Karpas-422 (cell line): ENCODE results near the gene CHRNG. TPM values are rescaled to one million over a fixed set of nuclear protein-coding genes. Genes with fewer than 3 reads are reported as not detected.
"Not testable (repeated sequence)": the region's sequence is repeated elsewhere in the genome, so short reads cannot be mapped to it uniquely, and the experiment has no call there.

ENCODE experiments used
- DNase-seq: peaks from one replicate; pipeline ENCODE4 v3.0.0-alpha.2; 2015
- H2AFZ ChIP-seq: fragments of 200-600 bp; sonication (generic); 2 replicates; pipeline ENCODE4 v1.6.1; 2014; ENCODE audit warnings: antibody characterized with exemption, low read length, mixed read lengths
- H3K27ac ChIP-seq: fragments of 200-600 bp; sonication (generic); 2 replicates; pipeline ENCODE4 v1.5.1; 2014; ENCODE audit warnings: mild to moderate bottlenecking, low read length, moderate library complexity
- H3K27me3 ChIP-seq: fragments of 200-600 bp; sonication (generic); 2 replicates; pipeline ENCODE4 v1.6.1; 2014; ENCODE audit warnings: low read length, mixed read lengths
- H3K36me3 ChIP-seq: fragments of 200-600 bp; sonication (generic); 2 replicates; pipeline ENCODE4 v1.6.1; 2014; ENCODE audit warnings: low read length, mixed read lengths; ENCODE audit not compliant: insufficient read depth
- H3K4me1 ChIP-seq: fragments of 200-600 bp; sonication (generic); 2 replicates; pipeline ENCODE4 v1.6.1; 2014; ENCODE audit warnings: mild to moderate bottlenecking, low read length, mixed read lengths
- H3K4me2 ChIP-seq: fragments of 200-600 bp; sonication (generic); 2 replicates; pipeline ENCODE4 v1.6.1; 2014; ENCODE audit warnings: low read length, low read depth, mild to moderate bottlenecking; ENCODE audit not compliant: poor library complexity, severe bottlenecking
- H3K4me3 ChIP-seq: fragments of 200-600 bp; sonication (generic); 2 replicates; pipeline ENCODE4 v1.5.1; 2014; ENCODE audit warnings: mild to moderate bottlenecking, antibody characterized with exemption, low read length, mixed read lengths
- H3K79me2 ChIP-seq: fragments of 200-600 bp; sonication (generic); 2 replicates; pipeline ENCODE4 v1.6.1; 2014; ENCODE audit warnings: mild to moderate bottlenecking, low read length, mixed read lengths
- H3K9ac ChIP-seq: fragments of 200-600 bp; sonication (generic); 2 replicates; pipeline ENCODE4 v1.6.0; 2014; ENCODE audit warnings: low read length
- H3K9me2 ChIP-seq: fragments of 200-600 bp; sonication (generic), shearing (Covaris generic); replicated peaks from 2 replicates; pipeline ENCODE4 v1.6.0; 2014; ENCODE audit warnings: mild to moderate bottlenecking, low read length, moderate library complexity; ENCODE audit not compliant: insufficient read depth
- H3K9me3 ChIP-seq: fragments of 300-700, 200-600 bp; sonication (generic); 2 replicates; pipeline ENCODE4 v1.6.1; 2014; ENCODE audit warnings: low read length, mixed read lengths
- H4K20me1 ChIP-seq: fragments of 200-600 bp; sonication (generic); 2 replicates; pipeline ENCODE4 v1.6.1; 2014; ENCODE audit warnings: mild to moderate bottlenecking, antibody characterized with exemption, low read length, low read depth; ENCODE audit not compliant: insufficient read depth
- total RNA-seq: library from RNA; depleted of rRNA; stranded (reverse); fragments of >200 nt; shearing (Covaris generic); gene quantifications from 2 replicates; pipeline ENCODE4 v1.2.3, GENCODE V29; 2014; ENCODE audit warnings: low replicate concordance

Gene CHRNG
- total RNA-seq, 1 experiment from 2014 or later, result not detected

DNA sequence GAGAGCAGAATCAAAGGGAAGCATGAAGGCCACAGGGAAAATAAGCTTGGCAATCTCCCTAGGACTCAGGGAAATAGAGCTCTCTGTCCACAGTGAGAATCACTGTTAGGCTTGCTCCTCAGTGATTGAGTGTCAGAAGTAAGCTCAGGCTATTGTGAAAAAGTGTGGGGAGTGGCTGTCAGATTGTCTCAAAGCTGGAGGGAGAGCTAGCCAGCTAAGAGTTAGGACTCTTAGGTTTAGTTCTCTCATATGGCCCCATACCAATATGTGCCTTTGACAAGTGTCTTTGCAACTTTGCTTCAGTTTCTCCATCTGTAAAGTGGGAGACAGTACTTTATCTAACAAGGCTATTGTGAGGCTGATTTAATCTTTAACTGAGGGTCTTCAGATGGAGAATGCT, 28.2 kb downstream of the CHRNG start:
- no peak overlapping the region for H3K4me2 ChIP-seq
- H3K9me2 ChIP-seq, result no peaks in the 10 kb centered on the region
- peaks cover 40% of the 10 kb centered on the region for H3K36me3 ChIP-seq
- no peaks in the 10 kb centered on the region for H3K9me3 ChIP-seq
- H3K79me2 ChIP-seq, result peaks cover 1% of the 10 kb centered on the region; the same call in 1 of the 2 replicates
- H3K27ac ChIP-seq, result no peak overlapping the region
- no peak overlapping the region for H3K4me3 ChIP-seq
- no peak for DNase-seq
- H2AFZ ChIP-seq, result no peak overlapping the region
- H3K4me1 ChIP-seq, result peaks cover 5% of the 10 kb centered on the region
- 0 out of 2 replicates have a peak, but pooled peaks cover 4% of the 10 kb centered on the region for H4K20me1 ChIP-seq
- H3K27me3 ChIP-seq, result no peaks in the 10 kb centered on the region
- no peak overlapping the region for H3K9ac ChIP-seq

GRCh38 chr2:232568161-232568560, 28.7 kb downstream of the CHRNG start:
- Histone ChIP-seq H3K9me3 (no peaks in the 10 kb centered on the region), H3K4me2 (no peak overlapping the region), H3K27ac (no peak overlapping the region), H2AFZ (no peak overlapping the region), H3K27me3 (no peaks in the 10 kb centered on the region), H3K9ac (no peak overlapping the region), H3K36me3 (peaks cover 40% of the 10 kb centered on the region), H3K4me1 (peaks cover 5% of the 10 kb centered on the region), H3K4me3 (no peak overlapping the region), H3K9me2 (no peaks in the 10 kb centered on the region), H4K20me1 (0 out of 2 replicates have a peak, but pooled peaks cover under 1% of the 10 kb centered on the region), H3K79me2 (no peaks in the 10 kb centered on the region)
- DNase-seq, result no peak

GRCh38 chr2:232569541-232569940, 30.0 kb downstream of the CHRNG start:
- H3K36me3 ChIP-seq, result peaks cover 36% of the 10 kb centered on the region; the same call in 1 of the 2 replicates
- H2AFZ ChIP-seq, result no peak overlapping the region
- no peak overlapping the region for H3K4me2 ChIP-seq
- H3K79me2 ChIP-seq, result no peaks in the 10 kb centered on the region
- H3K4me1 ChIP-seq, result peaks cover 5% of the 10 kb centered on the region
- H3K9me2 ChIP-seq, result no peaks in the 10 kb centered on the region
- DNase-seq, result no peak
- H3K9ac ChIP-seq, result no peak overlapping the region
- no peaks in the 10 kb centered on the region for H3K27me3 ChIP-seq
- H3K27ac ChIP-seq, result no peak overlapping the region
- no peaks in the 10 kb centered on the region for H4K20me1 ChIP-seq
- no peaks in the 10 kb centered on the region for H3K9me3 ChIP-seq
- H3K4me3 ChIP-seq, result no peak overlapping the region

GRCh38 chr2:232570481-232570880, 31.0 kb downstream of the CHRNG start:
- H3K4me1 ChIP-seq, H4K20me1 ChIP-seq, H3K9ac ChIP-seq, DNase-seq, H2AFZ ChIP-seq, H3K79me2 ChIP-seq, H3K27ac ChIP-seq, H3K9me2 ChIP-seq, H3K4me2 ChIP-seq, H3K27me3 ChIP-seq, H3K9me3 ChIP-seq, H3K4me3 ChIP-seq: not testable (repeated sequence)
- peaks cover 40% of the 10 kb centered on the region; the same call in 1 of the 2 replicates for H3K36me3 ChIP-seq

GRCh38 chr2:232571026-232571474, 31.6 kb downstream of the CHRNG start:
- H3K27me3 ChIP-seq, result no peaks in the 10 kb centered on the region
- peaks cover 40% of the 10 kb centered on the region; the same call in 1 of the 2 replicates for H3K36me3 ChIP-seq
- H2AFZ ChIP-seq, result no peak overlapping the region
- DNase-seq, result no peak
- no peak overlapping the region for H3K9ac ChIP-seq
- no peak overlapping the region for H3K4me2 ChIP-seq
- H3K4me1 ChIP-seq, result peaks cover 5% of the 10 kb centered on the region
- H3K27ac ChIP-seq, result no peak overlapping the region
- no peaks in the 10 kb centered on the region for H3K9me3 ChIP-seq
- H3K4me3 ChIP-seq, result no peak overlapping the region
- no peaks in the 10 kb centered on the region for H3K79me2 ChIP-seq
- no peaks in the 10 kb centered on the region for H3K9me2 ChIP-seq
- H4K20me1 ChIP-seq, result no peaks in the 10 kb centered on the region

- H3K9me2 ChIP-seq, result no peaks in the 10 kb centered on the region
- H3K4me2 ChIP-seq, result no peak overlapping the region
- no peak overlapping the region for H2AFZ ChIP-seq
- H3K4me1 ChIP-seq, result peaks cover 5% of the 10 kb centered on the region
- no peaks in the 10 kb centered on the region for H4K20me1 ChIP-seq
- H3K79me2 ChIP-seq, result no peaks in the 10 kb centered on the region
- no peak overlapping the region for H3K27ac ChIP-seq
- no peak overlapping the region for H3K9ac ChIP-seq
- H3K27me3 ChIP-seq, result no peaks in the 10 kb centered on the region
- DNase-seq, result no peak
- peaks cover 23% of the 10 kb centered on the region; the same call in 1 of the 2 replicates for H3K36me3 ChIP-seq
- no peak overlapping the region for H3K4me3 ChIP-seq
- no peaks in the 10 kb centered on the region for H3K9me3 ChIP-seq
Measured at GRCh38 chr2:232573042-232573441, 33.5 kb downstream of the CHRNG start.

DNA sequence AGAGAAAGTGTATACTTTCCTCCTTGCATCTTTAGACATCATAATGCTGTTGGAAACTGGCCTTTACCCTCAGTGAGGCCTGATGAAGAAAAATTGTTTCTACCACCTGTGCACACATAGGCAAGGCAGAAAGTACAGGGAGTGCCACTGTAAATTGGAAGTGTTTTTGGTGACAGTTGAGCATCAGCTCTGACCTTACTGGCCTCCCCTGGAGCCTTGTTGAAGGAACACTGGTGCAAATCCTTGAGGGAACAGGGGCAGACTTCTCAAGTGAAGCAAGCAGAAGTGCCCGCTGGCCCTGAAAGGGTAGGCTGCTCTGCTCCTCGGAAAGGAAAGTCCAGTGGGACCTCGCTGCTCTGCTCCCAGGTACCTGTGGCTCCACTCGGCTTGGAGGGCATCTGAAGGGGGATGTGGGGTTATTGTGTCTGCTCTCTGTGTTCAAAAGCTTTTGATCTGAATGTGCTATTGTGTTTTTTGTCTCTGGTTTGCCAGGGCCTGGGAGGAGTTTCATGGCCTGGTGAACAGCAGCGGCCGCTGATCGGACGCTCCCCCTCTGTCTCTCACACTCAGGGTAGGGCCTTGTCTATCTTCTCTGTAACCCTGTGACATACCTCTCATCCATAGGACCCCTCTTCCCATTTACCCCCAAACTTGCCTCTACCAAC, 34.4 kb downstream of the CHRNG start:
- H3K9me3 ChIP-seq, result no peaks in the 10 kb centered on the region
- no peak overlapping the region for H3K4me3 ChIP-seq
- H3K27ac ChIP-seq, result no peak overlapping the region
- no peak overlapping the region for H2AFZ ChIP-seq
- no peak for DNase-seq
- peaks cover 5% of the 10 kb centered on the region for H3K4me1 ChIP-seq
- H3K79me2 ChIP-seq, result no peaks in the 10 kb centered on the region
- H3K9ac ChIP-seq, result no peak overlapping the region
- no peaks in the 10 kb centered on the region for H3K9me2 ChIP-seq
- no peaks in the 10 kb centered on the region for H4K20me1 ChIP-seq
- H3K4me2 ChIP-seq, result no peak overlapping the region
- no peaks in the 10 kb centered on the region for H3K27me3 ChIP-seq
- H3K36me3 ChIP-seq, result peaks cover 17% of the 10 kb centered on the region; the same call in 1 of the 2 replicates

GRCh38 chr2:232574674-232575403, 35.3 kb downstream of the CHRNG start:
- H3K9ac ChIP-seq, result no peak overlapping the region

More at GRCh38 chr2:232574674-232575403, 35.3 kb downstream of the CHRNG start:
- peaks cover 14% of the 10 kb centered on the region; the same call in 1 of the 2 replicates for H3K36me3 ChIP-seq
- H3K9me2 ChIP-seq, result no peaks in the 10 kb centered on the region
- peaks cover 5% of the 10 kb centered on the region for H3K4me1 ChIP-seq
- no peak for DNase-seq
- no peak overlapping the region for H3K27ac ChIP-seq
- H3K27me3 ChIP-seq, result no peaks in the 10 kb centered on the region
- H3K4me3 ChIP-seq, result no peak overlapping the region
- no peak overlapping the region for H3K4me2 ChIP-seq
- H2AFZ ChIP-seq, result no peak overlapping the region
- no peaks in the 10 kb centered on the region for H3K9me3 ChIP-seq
- no peaks in the 10 kb centered on the region for H3K79me2 ChIP-seq
- H4K20me1 ChIP-seq, result no peaks in the 10 kb centered on the region
